GM19025 (cell line): ENCODE data around the gene PPP6R1.
"Not testable (repeated sequence)": the region's sequence is repeated elsewhere in the genome, so short reads cannot be mapped to it uniquely, and the experiment has no call there.

Source experiments
- ATAC-seq: cut with Tn5 transposase; IDR thresholded peaks from one replicate; pipeline ENCODE4 v1.9.1; 2021; ENCODE audit warnings: mild to moderate bottlenecking, low read depth, moderate library complexity; ENCODE audit not compliant: unreplicated experiment

PPP6R1 gene

GRCh38 chr19:55227241-55228014 is 31.4 kb downstream of the PPP6R1 start:
- ATAC-seq: no peak

GRCh38 chr19:55226788-55227187 is 32.0 kb downstream of the PPP6R1 start:
- no peak for ATAC-seq

GRCh38 chr19:55226273-55226672 is 32.5 kb downstream of the PPP6R1 start:
- no peak for ATAC-seq

GRCh38 chr19:55225415-55225958 is 33.3 kb downstream of the PPP6R1 start:
- ATAC-seq: no peak

- not testable (repeated sequence) for ATAC-seq
Measured at GRCh38 chr19:55224679-55225414, 34.0 kb downstream of the PPP6R1 start.

- no peak for ATAC-seq
Measured at GRCh38 chr19:55224038-55224665, 34.7 kb downstream of the PPP6R1 start.

- no peak for ATAC-seq
Measured at GRCh38 chr19:55223291-55224037, 35.4 kb downstream of the PPP6R1 start.

GRCh38 chr19:55220525-55220924 is 38.3 kb downstream of the PPP6R1 start:
- ATAC-seq: no peak

- ATAC-seq: no peak
Measured at GRCh38 chr19:55216461-55217198, 42.2 kb downstream of the PPP6R1 start.

GRCh38 chr19:55213547-55213946 is 45.3 kb downstream of the PPP6R1 start:
- no peak for ATAC-seq

GRCh38 chr19:55212447-55212846 is 46.4 kb downstream of the PPP6R1 start:
- no peak for ATAC-seq

GRCh38 chr19:55209693-55210472 is 48.9 kb downstream of the PPP6R1 start:
- no peak for ATAC-seq

- no peak for ATAC-seq
Measured at GRCh38 chr19:55208880-55209692, 49.7 kb downstream of the PPP6R1 start, which contains the start of gene PTPRH. Gene PTPRH, minus strand, starts transcription at chr19:55209501. Its CDS starts 68 bp downstream, at chr19:55209433.

GRCh38 chr19:55206664-55207500 is 51.9 kb downstream of the PPP6R1 start:
- no peak for ATAC-seq

- ATAC-seq: not testable (repeated sequence)
Measured at GRCh38 chr19:55202199-55202598, 56.6 kb downstream of the PPP6R1 start.

GRCh38 chr19:55199620-55200204 is 59.1 kb downstream of the PPP6R1 start:
- no peak for ATAC-seq

- no peak for ATAC-seq
Measured at GRCh38 chr19:55198651-55199050, 60.2 kb downstream of the PPP6R1 start.
